ENCODE results near the gene TSC22D1. TPM values are rescaled to one million over a fixed set of nuclear protein-coding genes. Genes with fewer than 3 reads are reported as not detected.

TSC22D1 gene
- total RNA-seq, 1 donor from 2014 or later = 149 TPM

DNA sequence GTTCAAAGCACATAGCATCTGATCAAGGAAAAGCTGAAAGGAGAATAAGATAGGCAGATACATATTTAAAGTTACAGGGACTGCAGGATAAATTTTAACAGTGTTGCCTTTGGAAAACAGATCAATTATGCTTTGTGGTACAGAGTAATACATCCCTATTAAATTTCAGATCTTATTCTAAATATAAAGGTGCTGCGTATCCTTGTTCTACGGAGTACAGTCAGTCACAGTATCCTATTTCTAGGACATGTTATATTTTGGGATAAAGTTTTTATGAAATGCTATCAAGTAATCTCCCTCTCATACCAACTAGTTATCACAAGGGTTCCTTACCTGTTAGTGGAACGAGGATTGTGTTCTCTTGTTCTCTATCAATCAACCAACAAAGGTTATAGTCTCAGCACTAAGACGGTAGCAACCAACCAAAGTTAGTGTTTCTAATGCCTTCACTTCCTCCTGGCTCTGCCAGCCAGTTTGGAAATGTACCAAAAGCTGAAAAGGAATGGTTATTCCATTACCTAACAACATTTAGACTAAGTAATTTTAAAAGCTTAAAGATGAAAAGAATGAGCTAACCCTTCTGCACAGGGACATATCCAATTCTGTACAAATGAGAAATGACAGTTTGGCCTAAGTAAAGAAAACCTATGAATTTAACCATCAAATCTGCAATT lies 35.2 kb downstream of the TSC22D1 start:
- intact Hi-C loops (cut with DNase I) = no loop called here
- TF ChIP-seq, protein P1, sequence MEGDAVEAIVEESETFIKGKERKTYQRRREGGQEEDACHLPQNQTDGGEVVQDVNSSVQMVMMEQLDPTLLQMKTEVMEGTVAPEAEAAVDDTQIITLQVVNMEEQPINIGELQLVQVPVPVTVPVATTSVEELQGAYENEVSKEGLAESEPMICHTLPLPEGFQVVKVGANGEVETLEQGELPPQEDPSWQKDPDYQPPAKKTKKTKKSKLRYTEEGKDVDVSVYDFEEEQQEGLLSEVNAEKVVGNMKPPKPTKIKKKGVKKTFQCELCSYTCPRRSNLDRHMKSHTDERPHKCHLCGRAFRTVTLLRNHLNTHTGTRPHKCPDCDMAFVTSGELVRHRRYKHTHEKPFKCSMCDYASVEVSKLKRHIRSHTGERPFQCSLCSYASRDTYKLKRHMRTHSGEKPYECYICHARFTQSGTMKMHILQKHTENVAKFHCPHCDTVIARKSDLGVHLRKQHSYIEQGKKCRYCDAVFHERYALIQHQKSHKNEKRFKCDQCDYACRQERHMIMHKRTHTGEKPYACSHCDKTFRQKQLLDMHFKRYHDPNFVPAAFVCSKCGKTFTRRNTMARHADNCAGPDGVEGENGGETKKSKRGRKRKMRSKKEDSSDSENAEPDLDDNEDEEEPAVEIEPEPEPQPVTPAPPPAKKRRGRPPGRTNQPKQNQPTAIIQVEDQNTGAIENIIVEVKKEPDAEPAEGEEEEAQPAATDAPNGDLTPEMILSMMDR (IDR thresholded peaks at IDR 0.05) = no peak
- Histone ChIP-seq H3K9me3 (no peaks in the 10 kb centered on the region), H3K4me3 (no peak overlapping the region), H3K27ac (no peak overlapping the region), H3K27me3 (no peaks in the 10 kb centered on the region), H3K4me1 (peaks cover 7% of the 10 kb centered on the region), H3K36me3 (no peaks in the 10 kb centered on the region)
- ATAC-seq (no peak), DNase-seq (no peak)

DNA sequence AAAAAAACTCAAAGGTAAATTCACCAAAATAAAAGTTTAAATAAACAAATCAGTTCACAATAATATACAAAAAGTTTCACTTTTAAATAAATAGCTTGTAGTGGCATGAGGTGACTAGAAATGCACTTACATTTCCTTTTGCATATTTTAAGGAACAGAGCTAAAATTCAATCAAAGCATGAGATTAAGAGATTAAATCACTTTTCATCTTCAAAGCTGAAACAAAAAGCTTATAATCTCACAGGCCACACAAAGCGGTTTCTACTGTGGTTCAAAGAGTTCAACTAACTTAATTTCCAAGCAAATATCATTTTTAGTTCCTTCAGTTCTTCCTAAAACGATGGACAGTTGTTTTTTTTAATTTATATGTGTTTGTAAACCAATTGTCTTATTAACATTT lies 38.9 kb downstream of the TSC22D1 start:
- no peak for DNase-seq

DNA sequence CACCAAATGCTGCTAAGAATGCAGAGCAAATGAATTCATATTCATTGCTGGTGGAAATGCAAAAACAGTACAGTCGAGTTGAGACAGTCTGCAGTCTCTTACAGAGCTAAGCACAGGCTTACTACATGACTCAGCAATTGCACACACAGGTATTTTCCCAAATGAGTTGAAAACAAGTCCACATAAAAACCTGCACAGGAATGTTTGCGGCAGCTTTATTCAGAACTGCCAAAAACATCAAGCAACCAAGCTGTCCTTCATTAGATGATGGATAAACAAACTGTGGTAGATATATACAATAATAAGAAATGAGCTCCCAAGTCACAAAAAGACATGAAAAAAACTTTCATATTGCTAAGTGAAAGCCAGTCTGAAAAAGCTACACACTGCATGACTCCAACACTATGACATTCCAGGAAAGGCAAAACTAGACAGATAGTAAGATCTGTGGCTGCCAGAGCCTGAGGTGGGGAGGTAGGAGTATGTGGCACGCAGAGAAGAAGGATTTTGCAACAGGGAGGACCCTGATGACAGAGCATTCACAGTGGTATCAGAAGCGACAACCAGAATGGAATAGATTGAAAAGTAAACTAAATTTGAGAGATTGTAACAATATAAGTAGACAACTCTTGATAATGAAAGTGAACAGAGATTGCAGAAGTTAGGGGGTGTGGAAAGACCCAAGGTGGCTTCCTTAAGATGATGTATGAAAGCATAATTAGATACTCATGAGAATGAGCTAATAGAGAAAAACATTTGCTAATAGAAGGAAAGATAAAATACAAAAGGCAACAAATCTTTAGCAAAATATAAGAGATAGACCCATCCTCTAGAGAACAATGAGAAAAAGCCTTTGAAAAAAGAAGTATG lies 52.7 kb downstream of the TSC22D1 start:
- Histone ChIP-seq H3K27me3 (no peaks in the 10 kb centered on the region), H3K9me3 (no peaks in the 10 kb centered on the region), H3K4me1 (no peaks in the 10 kb centered on the region), H3K4me3 (no peak overlapping the region), H3K27ac (no peak overlapping the region), H3K36me3 (no peaks in the 10 kb centered on the region)
- DNase-seq (no peak), ATAC-seq (peak; percentile 75)
- TF ChIP-seq, protein P1 (IDR thresholded peaks at IDR 0.05) = no peak
- intact Hi-C loops (cut with DNase I) = no loop called here

More for the DNA sequence above, 38.9 kb downstream of the TSC22D1 start:
- TF ChIP-seq, protein P1 (IDR thresholded peaks at IDR 0.05) = no peak
- Histone ChIP-seq H3K4me1 (peaks cover 7% of the 10 kb centered on the region), H3K4me3 (no peak overlapping the region), H3K9me3 (no peaks in the 10 kb centered on the region), H3K36me3 (peaks cover 7% of the 10 kb centered on the region), H3K27me3 (no peaks in the 10 kb centered on the region), H3K27ac (no peak overlapping the region)
- ATAC-seq = no peak
- intact Hi-C loops (cut with DNase I) = no loop called here

DNA sequence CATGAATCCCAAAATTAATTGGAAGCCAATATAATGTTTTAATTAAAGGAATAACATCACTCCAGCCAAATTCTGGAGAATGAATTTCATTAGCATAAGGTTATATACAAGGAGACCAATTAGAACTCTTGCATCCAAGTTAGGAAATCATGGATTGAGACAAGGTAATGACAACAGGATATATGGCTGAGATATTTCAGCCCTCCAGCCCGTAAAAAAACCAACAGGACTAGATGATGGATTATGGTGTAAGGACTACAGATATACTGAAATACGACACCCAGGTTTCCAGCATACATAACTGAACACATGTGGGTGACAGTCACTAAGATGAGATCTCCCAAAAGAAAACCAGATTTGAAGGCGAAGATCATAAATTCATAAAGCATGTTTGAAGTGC lies 56.5 kb downstream of the TSC22D1 start:
- no peak overlapping the region for H3K27ac ChIP-seq
- intact Hi-C loops (cut with DNase I) = no loop called here

DNA sequence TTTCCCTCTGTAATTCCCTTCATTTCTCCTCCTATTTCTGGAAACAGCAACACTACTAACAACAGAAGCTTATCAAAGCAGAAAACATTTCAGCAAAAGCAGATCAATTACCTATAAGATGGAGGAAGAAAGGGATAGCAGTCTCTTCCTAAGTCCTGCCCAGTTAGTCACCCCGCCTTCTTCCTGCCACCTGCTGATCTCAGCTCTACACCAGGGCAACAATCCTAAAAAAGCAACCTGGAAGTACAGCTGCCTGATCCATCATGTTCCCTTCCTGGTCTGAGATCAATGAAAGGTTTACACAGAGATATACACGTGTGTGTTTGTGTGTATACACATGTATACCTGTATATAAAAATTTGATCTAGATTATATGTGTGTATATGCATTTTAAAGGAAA lies 59.4 kb downstream of the TSC22D1 start:
- Histone ChIP-seq H3K9me3 (no peaks in the 10 kb centered on the region), H3K4me3 (no peak overlapping the region), H3K4me1 (no peaks in the 10 kb centered on the region), H3K36me3 (no peaks in the 10 kb centered on the region), H3K27me3 (no peaks in the 10 kb centered on the region), H3K27ac (no peak overlapping the region)
- TF ChIP-seq, protein P1 (IDR thresholded peaks at IDR 0.05) = no peak
- DNase-seq (no peak), ATAC-seq (no peak)
- intact Hi-C loops (cut with DNase I) = no loop called here

More for the DNA sequence above, 56.5 kb downstream of the TSC22D1 start:
- H3K9me3 ChIP-seq = no peaks in the 10 kb centered on the region
- DNase-seq (no peak), ATAC-seq (no peak)
- H3K27me3 ChIP-seq = no peaks in the 10 kb centered on the region
- TF ChIP-seq, protein P1 (IDR thresholded peaks at IDR 0.05) = no peak
- H3K4me1 ChIP-seq = no peaks in the 10 kb centered on the region
- H3K36me3 ChIP-seq = no peaks in the 10 kb centered on the region
- no peak overlapping the region for H3K4me3 ChIP-seq
